Measurements from ENCODE around the gene STEAP3. TPM values are rescaled to one million over a fixed set of nuclear protein-coding genes. Genes with fewer than 3 reads are reported as not detected.

The STEAP3 gene
- total RNA-seq, 2 experiments from 2014 or later = 0.14 to 0.16 TPM

DNA sequence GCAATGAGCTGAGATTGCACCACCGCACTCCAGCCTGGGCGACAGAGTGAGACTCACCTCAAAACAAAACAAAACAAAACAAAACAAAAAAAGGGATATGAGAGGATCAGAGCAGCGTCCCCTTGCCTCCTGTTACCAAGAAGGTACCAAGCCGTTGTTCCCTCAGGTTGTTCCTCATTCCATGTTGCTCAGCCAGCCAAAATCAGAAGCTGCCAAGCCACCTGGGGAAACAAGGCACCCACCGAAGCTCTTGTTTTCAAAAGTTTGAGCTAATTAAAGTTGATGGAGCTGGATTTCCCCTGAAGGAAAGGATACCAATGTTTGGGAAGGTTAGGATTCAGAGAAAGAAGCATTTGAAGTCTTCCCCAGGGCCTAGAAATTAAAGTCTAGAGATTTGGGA lies 21.8 kb upstream of the STEAP3 start:
- H3K36me3 Mint-ChIP-seq (ENCODE audit: low read depth) = no peaks in the 10 kb centered on the region
- H3K4me3 Mint-ChIP-seq = no peak overlapping the region
- no peaks in the 10 kb centered on the region for H3K4me1 Mint-ChIP-seq
- CTCF ChIA-PET = no interaction called here
- no peak overlapping the region for H3K27ac Mint-ChIP-seq
- peaks cover 9% of the 10 kb centered on the region for H3K27me3 Mint-ChIP-seq
- intact Hi-C loops (cut with DNase I, micrococcal nuclease) = no loop called here
- H3K9me3 Mint-ChIP-seq (ENCODE audit: low read depth) = no peaks in the 10 kb centered on the region
- no peak for ATAC-seq
- DNase-seq = no peak
- POLR2A ChIA-PET = no interaction called here

DNA sequence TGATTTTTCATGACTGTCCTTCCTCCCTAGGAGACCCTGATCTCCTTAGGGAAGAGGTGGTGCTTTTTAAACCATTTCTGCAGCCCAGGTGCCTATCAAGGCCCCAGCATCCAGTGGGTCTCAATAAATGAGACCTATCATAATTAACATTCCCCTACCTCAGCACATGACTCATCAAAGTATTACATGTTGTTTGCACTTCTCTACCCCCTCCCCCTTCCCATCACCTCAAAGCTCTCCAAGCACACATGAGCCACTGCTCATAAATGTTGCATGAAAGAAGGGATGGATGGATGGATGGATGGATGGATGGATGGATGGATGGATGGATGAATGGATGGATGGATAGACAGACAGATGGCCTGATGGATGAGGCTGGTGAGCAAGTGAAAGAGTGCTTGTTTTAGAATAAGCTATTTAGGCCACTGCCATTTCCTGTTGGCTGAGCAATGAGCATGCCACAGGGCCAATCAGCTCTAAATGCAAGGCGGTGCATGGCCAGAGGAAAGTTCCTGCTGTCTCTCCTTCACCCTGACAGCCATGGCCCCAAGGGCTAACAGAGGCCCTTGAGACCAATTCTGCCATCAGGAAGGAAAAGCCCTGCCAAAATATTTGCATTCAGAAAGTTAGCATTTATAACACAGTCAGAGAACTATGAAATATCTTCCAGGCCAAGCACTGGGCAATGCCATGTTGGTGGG lies 20.9 kb upstream of the STEAP3 start:
- no peaks in the 10 kb centered on the region for H3K36me3 Mint-ChIP-seq (ENCODE audit: low read depth)
- H3K4me1 Mint-ChIP-seq = no peaks in the 10 kb centered on the region
- H3K27me3 Mint-ChIP-seq = peaks cover 9% of the 10 kb centered on the region
- no peak overlapping the region for H3K4me3 Mint-ChIP-seq
- H3K9me3 Mint-ChIP-seq (ENCODE audit: low read depth) = no peaks in the 10 kb centered on the region
- H3K27ac Mint-ChIP-seq = no peak overlapping the region
- POLR2A ChIA-PET = no interaction called here
- intact Hi-C loops (cut with DNase I, micrococcal nuclease) = no loop called here
- DNase-seq = no peak
- CTCF ChIA-PET = interaction anchor here (0.6 kb wide), 1 partner anchor 9 kb away, joined by 4 read pairs; no protein-coding TSS in a partner anchor
- no peak for ATAC-seq

DNA sequence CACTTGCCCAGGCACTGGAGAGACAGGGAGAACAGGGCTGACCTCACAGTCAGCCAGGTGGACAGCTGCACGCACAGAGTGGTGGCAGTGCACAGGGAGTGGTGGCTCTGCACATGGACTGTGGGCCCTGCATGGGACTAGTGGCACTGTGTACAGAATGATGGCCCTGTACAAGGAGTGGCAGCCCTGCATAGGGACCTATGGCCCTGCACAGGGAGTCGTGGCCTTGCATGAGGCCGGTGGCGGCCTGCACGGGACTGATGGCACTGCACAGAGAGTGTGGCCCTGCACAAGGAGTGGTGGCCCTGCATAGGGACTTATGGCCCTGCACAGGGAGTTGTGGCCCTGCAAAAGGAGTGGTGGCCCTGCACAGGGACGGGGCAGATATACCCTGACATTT lies 19.1 kb upstream of the STEAP3 start:
- DNase-seq (no peak), ATAC-seq (no peak)
- intact Hi-C loops (cut with DNase I, micrococcal nuclease) = no loop called here
- no peak overlapping the region for H3K27ac Mint-ChIP-seq
- ChIA-PET POLR2A (no interaction called here), CTCF (no interaction called here)
- peaks cover 6% of the 10 kb centered on the region for H3K27me3 Mint-ChIP-seq
- no peaks in the 10 kb centered on the region for H3K36me3 Mint-ChIP-seq (ENCODE audit: low read depth)
- H3K4me3 Mint-ChIP-seq = no peak overlapping the region
- no peaks in the 10 kb centered on the region for H3K9me3 Mint-ChIP-seq (ENCODE audit: low read depth)
- H3K4me1 Mint-ChIP-seq = no peaks in the 10 kb centered on the region

DNA sequence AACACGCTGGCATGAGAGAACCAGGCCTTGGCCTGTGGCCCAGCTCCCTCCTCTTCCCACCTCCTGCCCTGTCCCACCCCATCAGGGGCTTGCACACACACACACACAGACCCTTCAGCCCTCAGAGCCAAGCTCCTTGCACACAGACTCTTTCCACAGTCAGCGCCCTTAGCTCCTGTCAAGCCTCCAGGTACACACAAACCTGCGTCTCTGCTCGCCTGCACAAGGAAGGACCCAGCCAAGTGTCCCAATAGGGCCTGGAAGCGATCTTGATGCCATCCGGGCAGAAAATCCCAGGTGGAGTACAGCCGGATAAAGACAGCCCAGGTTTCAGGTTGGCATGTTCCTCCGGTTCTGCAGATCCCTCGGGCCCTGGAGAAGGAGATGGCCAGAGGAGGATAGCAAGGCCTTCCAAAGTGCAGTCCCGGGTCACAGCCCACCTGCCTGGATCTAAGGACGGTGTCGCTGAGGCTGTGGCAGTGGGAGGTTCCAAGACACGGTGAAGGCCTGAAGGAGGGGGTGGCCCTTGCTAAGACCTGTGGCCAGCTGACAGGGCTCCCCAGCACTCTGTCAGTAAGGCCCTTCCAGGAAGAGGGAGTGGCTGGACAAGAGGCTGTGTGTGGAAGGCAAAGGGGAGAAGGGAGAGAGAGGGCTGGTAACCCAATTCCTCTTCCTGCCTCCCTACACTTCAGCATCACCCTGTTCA lies 18.5 kb upstream of the STEAP3 start:
- Mint-ChIP-seq H3K9me3 (ENCODE audit: low read depth) (no peaks in the 10 kb centered on the region), H3K27me3 (peaks cover 6% of the 10 kb centered on the region), H3K27ac (no peak overlapping the region), H3K4me3 (no peak overlapping the region), H3K4me1 (no peaks in the 10 kb centered on the region), H3K36me3 (ENCODE audit: low read depth) (no peaks in the 10 kb centered on the region)
- DNase-seq (no peak), ATAC-seq (no peak)
- intact Hi-C loops (cut with DNase I, micrococcal nuclease) = no loop called here
- ChIA-PET POLR2A (no interaction called here), CTCF (no interaction called here)

DNA sequence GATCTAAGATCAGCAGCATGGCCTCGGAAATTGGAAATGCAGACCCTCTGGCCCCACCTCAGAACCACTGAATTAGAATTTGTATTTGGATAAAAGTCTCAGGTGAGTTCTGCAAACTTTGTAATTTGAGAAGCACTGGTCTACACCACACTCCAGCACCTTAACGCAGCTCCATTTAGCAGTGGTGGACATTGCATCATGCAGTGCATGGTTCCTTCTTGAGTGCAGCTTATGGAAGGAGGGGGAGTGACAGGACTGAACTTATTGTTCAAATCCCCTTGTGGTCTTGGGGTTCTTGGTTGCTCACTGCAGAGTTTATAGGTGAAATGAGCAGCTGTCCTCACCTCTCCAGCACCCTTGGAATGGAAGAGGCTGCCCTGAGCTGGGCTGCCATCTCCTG lies 17.4 kb upstream of the STEAP3 start:
- no peaks in the 10 kb centered on the region for H3K4me1 Mint-ChIP-seq
- H3K9me3 Mint-ChIP-seq (ENCODE audit: low read depth) = no peaks in the 10 kb centered on the region
- peaks cover 3% of the 10 kb centered on the region for H3K27me3 Mint-ChIP-seq
- H3K36me3 Mint-ChIP-seq (ENCODE audit: low read depth) = no peaks in the 10 kb centered on the region
- no peak overlapping the region for H3K4me3 Mint-ChIP-seq
- ChIA-PET CTCF (interaction anchor here (0.6 kb wide), 1 partner anchor 93 kb away, joined by 3 read pairs; no protein-coding TSS in a partner anchor), POLR2A (no interaction called here)
- DNase-seq (no peak), ATAC-seq (no peak)
- intact Hi-C loops (cut with DNase I, micrococcal nuclease) = no loop called here
- no peak overlapping the region for H3K27ac Mint-ChIP-seq

DNA sequence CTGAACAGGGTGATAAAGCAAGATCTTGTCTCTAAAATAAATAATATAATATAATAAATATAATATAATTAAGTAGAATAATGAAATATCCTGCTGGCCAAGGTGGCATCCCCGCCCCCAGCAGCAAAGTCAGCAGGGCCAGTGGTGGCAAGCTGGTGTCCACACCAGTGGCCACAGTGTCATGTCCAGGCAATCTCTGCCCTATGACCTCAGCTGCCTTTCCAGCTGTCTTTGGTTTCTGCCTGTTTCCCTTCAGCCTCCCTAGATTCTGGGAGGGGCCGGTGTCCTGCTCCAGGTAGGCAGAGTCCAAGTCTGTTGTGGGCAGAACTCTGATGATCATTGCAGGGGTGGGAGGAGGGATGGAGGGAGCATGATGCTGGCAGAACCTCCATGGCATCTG lies 16.2 kb upstream of the STEAP3 start:
- intact Hi-C loops (cut with DNase I, micrococcal nuclease) = no loop called here

DNA sequence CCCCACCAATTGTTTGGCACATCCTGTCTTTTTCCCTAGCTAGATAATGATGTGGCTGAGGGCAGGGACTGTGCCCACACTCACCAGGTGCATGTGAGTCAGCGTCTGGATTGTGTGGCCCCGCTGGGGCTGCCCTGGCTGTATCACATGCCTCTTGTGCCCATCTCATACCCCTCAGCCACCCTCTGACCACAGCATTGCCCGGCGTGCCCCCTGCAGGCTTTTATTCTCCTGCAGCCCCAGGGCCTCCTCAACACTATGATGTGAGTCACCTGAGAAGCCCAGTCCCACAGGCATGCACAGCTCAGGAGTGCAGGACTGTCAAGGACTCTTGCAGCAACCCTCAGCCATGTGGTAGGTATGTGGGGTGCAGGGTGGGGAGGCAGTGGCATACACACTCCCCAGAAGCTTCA lies 14.8 kb upstream of the STEAP3 start:
- POLR2A ChIA-PET = interaction anchor here (0.6 kb wide), 1 partner anchor 155 kb away, joined by 4 read pairs; no protein-coding TSS in a partner anchor
- no peak for DNase-seq
- no peak overlapping the region for H3K27ac Mint-ChIP-seq
- intact Hi-C loops (cut with DNase I, micrococcal nuclease) = no loop called here
- no peaks in the 10 kb centered on the region for H3K4me1 Mint-ChIP-seq
- CTCF ChIA-PET = interaction anchor here (0.7 kb wide), 1 partner anchor 197 kb away, joined by 3 read pairs; no protein-coding TSS in a partner anchor
- no peak overlapping the region for H3K4me3 Mint-ChIP-seq
- peaks cover 3% of the 10 kb centered on the region for H3K27me3 Mint-ChIP-seq
- no peak for ATAC-seq
- H3K36me3 Mint-ChIP-seq (ENCODE audit: low read depth) = no peaks in the 10 kb centered on the region
- H3K9me3 Mint-ChIP-seq (ENCODE audit: low read depth) = no peaks in the 10 kb centered on the region

More for the DNA sequence above, 16.2 kb upstream of the STEAP3 start:
- H3K4me1 Mint-ChIP-seq = no peaks in the 10 kb centered on the region
- peaks cover 3% of the 10 kb centered on the region for H3K27me3 Mint-ChIP-seq
- ATAC-seq (no peak), DNase-seq (no peak)
- no peaks in the 10 kb centered on the region for H3K9me3 Mint-ChIP-seq (ENCODE audit: low read depth)
- ChIA-PET CTCF (interaction anchor here (0.7 kb wide), 1 partner anchor 40 kb away, joined by 3 read pairs; no protein-coding TSS in a partner anchor), POLR2A (no interaction called here)
- no peak overlapping the region for H3K27ac Mint-ChIP-seq
- no peak overlapping the region for H3K4me3 Mint-ChIP-seq
- no peaks in the 10 kb centered on the region for H3K36me3 Mint-ChIP-seq (ENCODE audit: low read depth)

DNA sequence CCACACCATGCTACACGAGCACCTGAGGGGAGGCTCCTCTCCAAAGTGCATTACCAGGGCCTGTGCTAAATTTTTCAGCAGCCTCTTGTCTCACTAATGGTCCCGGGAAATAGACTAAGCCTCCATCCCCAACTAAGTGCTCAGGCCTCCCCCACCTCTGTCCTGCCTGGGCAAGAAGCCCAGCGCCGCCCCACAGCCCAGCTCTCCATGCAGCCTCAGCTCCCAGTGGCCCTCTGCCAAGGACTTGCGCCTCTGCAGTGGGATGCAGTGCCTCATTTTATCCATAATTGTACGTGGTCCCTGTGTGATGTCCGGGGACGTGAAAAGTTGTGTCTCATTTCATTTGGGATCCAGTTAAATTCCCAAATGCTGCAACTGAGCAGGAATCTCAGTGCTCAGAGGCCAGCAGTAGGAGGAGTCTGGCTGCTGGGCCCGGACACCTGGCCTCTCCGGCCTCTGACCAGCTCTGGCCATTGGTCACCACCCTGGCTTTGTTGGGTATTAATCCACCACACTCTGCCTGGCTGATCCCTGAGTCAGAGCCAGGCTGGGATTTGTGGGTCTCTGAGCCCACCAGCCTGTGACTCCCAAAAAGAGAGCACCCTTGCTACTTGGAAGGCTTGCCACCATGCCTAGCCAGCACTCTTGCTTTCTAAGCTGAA lies 11.4 kb upstream of the STEAP3 start:
- Mint-ChIP-seq H3K36me3 (ENCODE audit: low read depth) (no peaks in the 10 kb centered on the region), H3K27me3 (peaks cover 3% of the 10 kb centered on the region), H3K4me3 (no peak overlapping the region), H3K27ac (no peak overlapping the region), H3K9me3 (ENCODE audit: low read depth) (no peaks in the 10 kb centered on the region), H3K4me1 (no peaks in the 10 kb centered on the region)
- intact Hi-C loops (cut with DNase I, micrococcal nuclease) = no loop called here
- no peak for DNase-seq
- ATAC-seq = no peak
- ChIA-PET POLR2A (no interaction called here), CTCF (interaction anchor here (0.6 kb wide), 1 partner anchor 9 kb away, joined by 4 read pairs; no protein-coding TSS in a partner anchor)

DNA sequence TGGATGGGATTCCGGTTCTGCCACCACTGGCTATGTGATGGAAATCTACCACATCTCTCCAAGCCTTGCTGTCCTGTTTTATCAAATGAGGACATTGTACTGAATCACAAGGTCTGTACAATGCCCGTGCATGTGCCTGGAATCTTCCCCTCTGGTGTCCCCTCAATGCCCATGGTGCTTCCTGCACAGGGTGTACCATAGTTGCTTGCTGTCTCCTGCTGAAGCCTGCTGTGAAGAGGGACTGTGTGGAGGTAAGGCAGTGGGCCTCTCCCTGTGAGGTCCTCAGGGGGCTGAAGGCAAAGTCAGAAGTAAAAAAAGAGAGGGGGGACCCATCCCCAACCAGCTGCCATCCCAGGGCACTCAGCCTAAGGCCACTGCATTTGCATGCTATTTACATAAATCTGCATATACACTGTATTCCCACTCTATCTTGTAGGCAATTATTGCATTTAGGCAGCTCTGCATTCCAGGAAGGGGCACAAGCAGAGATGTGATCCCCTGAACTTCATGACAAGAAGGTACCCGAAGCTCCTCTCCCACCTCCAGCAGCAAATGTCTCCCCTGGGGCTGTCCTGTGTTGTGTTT lies 9.1 kb upstream of the STEAP3 start:
- no peaks in the 10 kb centered on the region for H3K36me3 Mint-ChIP-seq (ENCODE audit: low read depth)
- H3K27me3 Mint-ChIP-seq = peaks cover 2% of the 10 kb centered on the region
- CTCF ChIA-PET = no interaction called here
- no peaks in the 10 kb centered on the region for H3K4me1 Mint-ChIP-seq
- no peaks in the 10 kb centered on the region for H3K9me3 Mint-ChIP-seq (ENCODE audit: low read depth)
- no peak for ATAC-seq
- POLR2A ChIA-PET = no interaction called here
- intact Hi-C loops (cut with DNase I, micrococcal nuclease) = no loop called here
- H3K4me3 Mint-ChIP-seq = no peak overlapping the region
- no peak overlapping the region for H3K27ac Mint-ChIP-seq
- no peak for DNase-seq

DNA sequence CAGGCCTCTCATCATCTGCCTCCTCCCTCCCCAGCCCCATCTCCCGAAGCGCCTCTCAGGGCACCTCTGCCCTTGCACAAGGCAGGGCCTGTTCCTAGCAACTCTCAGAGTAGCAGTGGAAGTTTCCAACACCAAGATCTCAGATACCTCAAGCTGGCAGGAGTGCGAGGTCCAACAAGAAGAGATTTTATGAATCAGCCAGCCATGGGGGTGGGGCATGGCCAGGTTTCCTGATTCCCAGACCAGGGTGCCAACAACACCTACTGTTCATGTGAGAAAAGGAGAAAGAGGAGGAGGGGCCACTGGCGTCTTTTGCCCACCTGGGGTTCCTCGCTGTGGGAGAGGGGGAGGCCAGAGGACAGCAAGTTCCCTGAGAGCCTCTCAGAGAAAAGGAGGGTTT lies 6.6 kb upstream of the STEAP3 start:
- ATAC-seq = no peak
- H3K27ac Mint-ChIP-seq = no peak overlapping the region
- intact Hi-C loops (cut with DNase I, micrococcal nuclease) = no loop called here
- peaks cover 19% of the 10 kb centered on the region for H3K27me3 Mint-ChIP-seq
- DNase-seq = no peak
- no peaks in the 10 kb centered on the region for H3K4me1 Mint-ChIP-seq
- ChIA-PET POLR2A (no interaction called here), CTCF (interaction anchor here (0.6 kb wide), 1 partner anchor 42 kb away, joined by 3 read pairs; no protein-coding TSS in a partner anchor)
- H3K9me3 Mint-ChIP-seq (ENCODE audit: low read depth) = no peaks in the 10 kb centered on the region
- H3K4me3 Mint-ChIP-seq = no peak overlapping the region
- no peaks in the 10 kb centered on the region for H3K36me3 Mint-ChIP-seq (ENCODE audit: low read depth)

DNA sequence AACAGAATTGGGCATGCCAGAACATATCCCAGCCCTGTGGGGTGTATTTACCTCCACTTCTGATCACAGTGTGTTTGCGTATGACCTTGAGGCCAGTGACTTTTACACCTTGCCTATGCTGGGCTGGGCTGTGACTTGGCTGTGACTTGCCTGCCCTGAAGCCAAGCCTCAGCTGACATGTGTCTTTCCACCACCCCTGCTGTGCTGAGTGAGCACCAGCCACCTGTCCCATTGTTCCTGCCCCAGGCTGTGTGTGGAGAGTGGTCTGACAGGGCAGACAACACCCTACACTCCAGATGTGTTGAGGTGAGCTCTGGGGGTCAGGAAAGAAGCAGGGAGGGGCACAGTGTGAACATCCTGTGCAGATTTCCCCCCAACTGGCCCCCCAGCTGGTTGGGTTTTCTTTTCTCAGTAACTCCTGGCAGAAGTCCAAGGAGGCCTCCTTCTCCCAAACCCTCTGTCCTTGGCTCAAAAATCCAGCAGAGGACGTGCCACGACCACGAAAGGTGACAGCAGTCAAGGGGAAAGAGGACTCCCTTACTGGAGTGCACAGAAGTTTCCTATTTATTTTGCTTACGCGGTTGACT lies 5.1 kb upstream of the STEAP3 start:
- Mint-ChIP-seq H3K4me1 (no peaks in the 10 kb centered on the region), H3K27me3 (peaks cover 25% of the 10 kb centered on the region), H3K9me3 (ENCODE audit: low read depth) (no peaks in the 10 kb centered on the region), H3K36me3 (ENCODE audit: low read depth) (no peaks in the 10 kb centered on the region), H3K4me3 (no peak overlapping the region), H3K27ac (no peak overlapping the region)
- intact Hi-C loops (cut with DNase I, micrococcal nuclease) = no loop called here
- ChIA-PET CTCF (interaction anchor here (0.6 to 1.5 kb wide), 3 partner anchors 25 to 75 kb away, joined by 3 to 4 read pairs (median 3); no protein-coding TSS in a partner anchor), POLR2A (no interaction called here)
- peak; percentile 32 for DNase-seq
- ATAC-seq = no peak

All from activated CD4-positive, alpha-beta T cell treated with anti-CD3 and anti-CD28 coated beads for 36 hours (primary cell).